GM18499 (cell line): ENCODE data around the gene COX10.

Experiments used
- ATAC-seq: cut with Tn5 transposase; IDR thresholded peaks from one replicate; pipeline ENCODE4 v1.9.1; 2021; ENCODE audit warnings: moderate number of reproducible peaks; ENCODE audit not compliant: insufficient read depth, unreplicated experiment

Gene COX10

GRCh38 chr17:14068542-14069250 is 608 bp upstream of the COX10 start:
- no peak for ATAC-seq

DNA sequence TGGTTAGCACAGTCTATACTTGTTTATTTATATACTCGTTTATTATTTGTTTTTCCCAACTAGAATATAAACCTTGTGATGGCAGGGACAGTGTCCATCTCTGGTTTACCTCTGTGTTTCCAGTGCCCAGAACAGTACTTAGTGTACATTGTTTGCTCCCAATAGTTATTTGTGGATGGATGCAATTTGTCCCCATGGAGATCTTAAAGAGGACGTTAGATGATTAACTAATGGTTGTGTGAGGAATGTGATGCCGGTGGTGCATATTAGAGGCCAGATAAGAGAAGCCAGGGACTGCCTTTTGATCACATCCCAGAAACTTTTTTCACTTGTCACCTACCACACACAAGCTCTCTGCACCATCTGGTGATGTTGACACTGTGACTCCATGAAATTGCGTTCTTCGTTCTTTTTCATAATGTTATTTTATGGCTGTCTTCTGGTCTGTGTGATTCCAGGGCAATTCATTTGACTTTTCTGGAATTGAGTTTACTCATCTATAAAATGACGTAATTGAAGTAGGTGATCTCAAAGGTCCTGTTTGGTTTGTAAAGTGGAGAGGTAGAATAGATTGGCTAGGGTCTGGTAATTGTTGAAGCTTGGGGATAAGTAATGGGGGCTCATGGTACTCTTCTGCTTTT is 1.2 kb downstream of the COX10 start:
- ATAC-seq = no peak

DNA sequence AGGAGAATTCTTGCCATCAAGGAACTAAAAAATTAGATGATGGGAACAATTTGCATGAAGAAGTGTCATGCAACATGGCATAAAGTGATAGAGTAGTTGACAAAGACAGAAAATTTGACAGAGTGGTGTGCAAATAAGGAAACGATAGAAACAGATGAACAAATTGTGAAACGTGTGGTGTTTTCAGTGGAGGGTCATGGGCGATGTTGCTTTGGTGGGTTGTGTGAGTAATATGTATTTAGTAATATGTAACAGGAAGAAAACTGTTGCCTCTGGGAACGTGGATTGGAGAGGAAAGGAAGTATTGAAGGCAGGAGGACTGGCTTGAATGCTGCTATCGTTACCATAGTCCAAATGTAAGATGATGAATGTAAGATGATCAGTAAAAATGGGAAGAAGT is 3.6 kb downstream of the COX10 start:
- ATAC-seq = no peak

GRCh38 chr17:14078027-14078426 is 8.7 kb downstream of the COX10 start:
- no peak for ATAC-seq

GRCh38 chr17:14080847-14081251 is 11.5 kb downstream of the COX10 start:
- no peak for ATAC-seq

- no peak for ATAC-seq
Observed at GRCh38 chr17:14082848-14083247, 13.5 kb downstream of the COX10 start.

- ATAC-seq = no peak
Observed at GRCh38 chr17:14084955-14085354, 15.7 kb downstream of the COX10 start.

- no peak for ATAC-seq
Observed at GRCh38 chr17:14086189-14086588, 16.9 kb downstream of the COX10 start.

DNA sequence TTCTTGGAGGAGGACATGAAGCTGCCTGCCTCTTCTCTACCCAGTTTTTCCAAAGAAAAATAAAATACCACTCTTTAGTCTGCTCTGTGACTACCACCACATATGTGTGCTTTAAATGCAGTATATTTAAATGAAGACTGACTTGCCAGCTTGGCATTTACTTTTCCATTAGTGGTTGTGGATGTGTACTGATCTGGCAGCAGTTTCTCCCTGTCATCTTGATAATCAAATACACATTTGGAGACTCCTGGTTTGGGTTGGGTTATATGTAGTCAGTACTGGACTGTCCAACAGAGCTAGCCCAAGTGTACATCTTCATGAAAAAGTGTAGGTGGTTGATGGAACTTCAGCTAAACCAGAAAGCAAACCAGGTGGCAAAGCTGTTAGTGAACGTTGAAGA is 19.9 kb downstream of the COX10 start:
- ATAC-seq = no peak

- no peak for ATAC-seq
Observed at GRCh38 chr17:14091367-14091766, 22.1 kb downstream of the COX10 start.

DNA sequence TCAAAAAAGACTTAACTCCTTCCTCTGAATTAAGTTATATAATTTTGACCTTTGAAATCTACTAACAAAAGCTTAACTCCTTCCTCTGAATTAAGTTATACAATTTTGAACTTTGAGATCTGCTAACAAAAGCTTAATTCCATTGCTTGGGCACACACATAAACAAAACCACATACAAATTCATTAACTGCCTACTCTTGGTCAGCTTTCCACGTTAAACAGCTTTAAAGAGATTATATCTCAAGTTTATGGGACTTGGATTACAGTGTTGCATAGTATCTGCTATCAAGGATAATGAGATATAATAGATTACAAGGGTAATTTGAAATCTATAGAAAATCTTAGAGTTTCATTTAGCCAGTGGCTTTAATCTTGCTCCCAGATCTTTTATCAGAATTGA is 23.5 kb downstream of the COX10 start:
- no peak for ATAC-seq

DNA sequence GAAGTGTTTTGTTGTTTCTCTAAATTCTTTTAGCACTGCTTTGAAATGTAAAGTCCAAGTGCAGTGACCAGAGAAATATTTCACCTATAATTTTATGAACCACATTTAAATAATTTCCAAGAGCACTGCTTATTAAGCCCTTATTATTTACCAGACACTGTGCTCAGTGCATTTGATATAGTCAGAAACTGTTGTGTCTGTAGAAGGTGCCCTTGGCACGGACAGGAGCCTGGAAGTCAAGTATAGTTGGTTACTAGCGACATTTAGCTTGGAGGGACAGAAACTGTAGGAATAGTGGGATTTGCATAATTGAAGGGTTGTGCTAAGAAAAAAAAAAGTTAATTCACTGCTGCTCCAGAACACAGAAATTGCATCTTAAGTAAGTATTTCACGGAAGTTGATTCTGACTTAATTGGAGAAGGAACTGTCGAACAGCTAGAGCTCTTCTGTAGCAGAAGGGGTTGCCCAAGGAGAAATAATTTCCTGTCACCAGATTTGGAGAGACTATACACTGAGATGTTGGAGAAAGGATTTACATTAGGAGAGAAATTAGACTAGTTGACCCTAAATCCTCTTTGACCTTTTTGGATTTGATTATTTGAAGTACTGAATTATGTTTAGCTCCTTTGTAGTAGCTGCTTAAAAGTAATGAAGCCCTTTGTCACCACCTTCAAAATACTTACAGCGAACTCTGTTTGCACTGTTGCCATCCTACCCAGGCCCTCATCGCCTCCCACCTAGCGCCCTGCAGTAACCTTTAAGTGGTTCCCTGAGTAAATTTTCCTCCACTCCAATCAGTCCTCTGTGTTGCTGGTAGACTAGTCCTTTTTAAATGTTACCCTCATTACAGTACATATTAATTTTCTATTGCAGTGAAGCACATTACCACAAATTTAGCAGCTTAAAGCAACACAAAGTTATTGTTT is 25.6 kb downstream of the COX10 start:
- no peak for ATAC-seq

DNA sequence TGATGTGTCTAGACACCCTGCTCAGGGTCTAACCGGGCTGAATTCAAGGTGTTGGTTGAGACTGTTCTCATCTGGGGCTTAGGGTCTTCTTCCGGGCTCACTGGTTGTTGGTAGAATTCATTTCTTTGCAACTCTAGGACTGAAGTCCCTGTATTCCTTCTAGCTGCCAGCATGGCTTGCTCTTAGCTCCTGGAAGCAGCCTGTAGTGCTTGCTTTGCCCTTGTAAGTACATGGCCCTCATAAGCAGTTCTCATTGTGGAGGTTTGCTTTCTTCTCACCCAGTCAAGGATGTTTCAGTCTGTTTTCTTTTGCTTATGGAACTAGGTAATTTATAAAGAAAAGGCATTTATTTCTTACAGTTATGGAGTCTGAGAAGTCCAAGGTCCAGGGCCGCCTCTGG is 26.3 kb downstream of the COX10 start:
- ATAC-seq = no peak

DNA sequence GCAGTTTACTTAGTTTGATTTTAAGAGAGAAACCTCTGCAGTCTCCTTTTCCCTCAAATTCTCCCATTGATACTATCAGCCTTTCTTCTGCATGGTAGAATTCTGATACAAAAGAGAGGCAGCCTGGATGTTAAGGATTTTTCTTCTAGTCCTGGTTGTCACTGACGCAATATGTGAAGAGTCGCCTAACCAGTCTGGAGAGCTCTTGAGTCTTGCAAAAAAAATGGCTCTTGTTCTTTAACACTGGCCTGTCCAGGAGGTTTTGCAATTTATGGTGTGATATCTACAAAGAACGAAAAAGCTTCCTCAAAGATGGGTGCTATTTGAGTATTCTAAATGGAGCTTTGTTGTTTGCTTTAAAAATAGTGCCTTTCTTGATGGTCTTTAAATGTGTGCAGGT is 28.9 kb downstream of the COX10 start:
- no peak for ATAC-seq

DNA sequence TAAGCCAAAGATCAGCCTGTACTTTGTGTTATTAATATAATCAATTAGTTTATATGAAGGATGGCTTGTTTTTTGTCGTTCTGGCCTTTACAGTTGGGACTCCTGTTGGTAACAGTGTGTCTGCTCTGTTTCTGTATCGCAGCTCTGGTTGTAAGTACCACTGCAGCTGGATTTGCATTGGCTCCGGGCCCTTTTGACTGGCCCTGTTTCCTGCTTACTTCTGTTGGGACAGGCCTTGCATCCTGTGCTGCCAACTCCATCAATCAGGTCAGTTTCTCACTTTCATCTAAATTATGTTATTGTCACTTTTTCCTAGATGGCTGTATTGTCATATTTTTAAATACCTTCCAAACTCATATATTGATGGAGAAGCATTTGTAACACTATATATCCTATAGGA is 32.7 kb downstream of the COX10 start:
- no peak for ATAC-seq

DNA sequence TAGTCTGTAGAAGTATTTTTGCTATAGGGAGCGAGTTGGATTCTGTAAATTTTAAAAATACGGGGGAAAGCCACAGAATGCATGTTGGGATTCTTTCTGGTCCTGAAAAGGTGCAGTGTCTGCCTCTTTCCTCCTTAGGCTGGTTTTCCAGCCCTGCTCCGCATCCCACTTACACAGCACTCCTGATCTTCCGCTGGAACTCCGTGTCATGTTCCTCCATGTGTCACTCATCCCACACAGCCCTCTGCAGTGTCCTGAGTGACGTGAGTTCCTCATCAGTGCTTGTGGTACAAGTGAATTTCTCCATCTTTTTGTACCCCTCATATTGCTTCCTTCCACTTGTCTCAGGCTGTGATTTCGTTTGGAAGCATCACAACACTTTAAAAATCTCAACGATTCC is 34.5 kb downstream of the COX10 start:
- no peak for ATAC-seq

DNA sequence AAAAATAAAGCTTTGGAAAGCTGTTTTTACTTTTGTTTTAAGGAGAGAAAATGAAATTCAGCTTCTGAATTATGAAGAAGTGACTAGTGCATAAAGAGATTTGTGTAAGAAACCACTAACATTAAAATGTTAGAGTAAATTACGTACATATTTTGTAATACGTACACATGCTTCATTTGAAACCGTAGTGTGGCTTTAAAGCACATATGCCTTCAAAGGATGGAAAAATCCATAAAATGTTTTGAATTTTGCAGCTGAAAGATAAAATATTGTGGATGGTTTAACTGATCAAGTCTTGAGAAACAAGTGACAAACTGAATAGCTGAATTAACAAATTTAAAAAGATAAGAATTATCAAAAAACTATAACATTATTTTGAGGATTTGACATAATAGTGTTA is 35.4 kb downstream of the COX10 start:
- ATAC-seq = no peak

GRCh38 chr17:14107889-14108288 is 38.6 kb downstream of the COX10 start:
- ATAC-seq = no peak

DNA sequence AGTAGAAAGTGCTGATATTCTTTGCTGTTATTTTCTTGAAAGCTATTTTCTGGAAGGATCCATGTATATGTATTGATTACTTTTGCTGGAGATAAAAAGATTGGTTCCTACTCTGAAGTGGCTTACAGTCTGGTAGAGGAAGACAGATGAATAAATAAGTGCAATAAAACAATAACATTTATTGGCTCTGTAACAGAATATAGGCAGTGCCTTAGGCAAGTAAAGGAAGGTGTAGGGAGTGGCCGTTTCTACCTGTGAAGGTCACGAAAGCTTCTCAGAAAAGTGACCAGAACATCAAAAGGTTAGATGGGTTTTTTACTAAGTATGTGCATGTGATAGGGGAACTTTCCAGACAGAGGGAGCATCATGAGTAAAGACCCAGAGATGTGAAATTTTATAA is 43.1 kb downstream of the COX10 start:
- no peak for ATAC-seq

GRCh38 chr17:14113137-14113536 is 43.8 kb downstream of the COX10 start:
- no peak for ATAC-seq
